GM12878 (cell line): Measurements from ENCODE around the gene DUSP15. TPM values are rescaled to one million over a fixed set of nuclear protein-coding genes. Genes with fewer than 3 reads are reported as not detected.

Source experiments
- ATAC-seq: fragments of 200-7000 bp; cut with Tn5 transposase; 3 replicates; pipeline ENCODE4 v1.9.1; 2020; ENCODE audit warnings: mild to moderate bottlenecking, moderate library complexity
- BruUV-seq: library from RNA; stranded (reverse); fragments of 400-500 nt; replicated peaks from 2 replicates; lab custom pipeline; 2021; lab: Mats Ljungman, UMichigan
- CTCF ChIA-PET: fragments of 300-600 bp; sonication (Branson Sonifier 250); formaldehyde crosslinking; extraction: SDS; loops from one replicate; lab custom pipeline; 2021; ENCODE audit warnings: inconsistent platforms; lab: Yijun Ruan, JAX
- POLR2A ChIA-PET: fragments of 350-600 bp; formaldehyde crosslinking; extraction: SDS; loops from one replicate; lab custom pipeline; 2021; ENCODE audit warnings: inconsistent platforms; lab: Charles Lee
- RAD21 ChIA-PET: fragments of 300-600 bp; sonication (Branson Sonifier 250); formaldehyde crosslinking; loops from one replicate; lab custom pipeline; 2023; ENCODE audit warnings: antibody characterized with exemption; ENCODE audit not compliant: unreplicated experiment; lab: Charles Lee
- SMC1A ChIA-PET: fragments of 300-600 bp; sonication (Branson Sonifier 250); formaldehyde crosslinking; loops from one replicate; lab custom pipeline; 2023; ENCODE audit not compliant: unreplicated experiment, uncharacterized antibody; lab: Charles Lee
- DNase-seq: peaks from one replicate; pipeline ENCODE4 v3.0.0-alpha.2; 2011; ENCODE audit warnings: low read depth, low spot score
- FAIRE-seq: peaks from 3 replicates; lab custom pipeline; 2011; peaks lifted over from hg19 to GRCh38; lab: Jason Lieb, UNC
- H2AFZ ChIP-seq: 2 replicates; pipeline ENCODE4 v1.6.0; 2011; ENCODE audit warnings: low read depth, low read length, control low read depth; ENCODE audit not compliant: control insufficient read depth
- H3K27ac ChIP-seq: 2 replicates; pipeline ENCODE4 v1.5.1; 2011; ENCODE audit warnings: control low read depth; ENCODE audit not compliant: control insufficient read depth, insufficient read depth
- H3K27me3 ChIP-seq, 2 experiments: replicated peaks in 1 of 2; 2 replicates each; pipeline versions ENCODE4 v1.6.0 to v1.6.1; 2011; ENCODE audit warnings: low read length in 1 of 2; ENCODE audit not compliant: control insufficient read depth in 2 of 2, insufficient read depth in 2 of 2
- H3K36me3 ChIP-seq, 2 experiments: 2 replicates each; pipeline ENCODE4 v1.5.1; 2011; ENCODE audit warnings: low read length in 1 of 2; ENCODE audit not compliant: control insufficient read depth in 2 of 2, insufficient read depth in 2 of 2
- H3K4me1 ChIP-seq: 2 replicates; pipeline ENCODE4 v1.6.1; 2011; ENCODE audit warnings: mild to moderate bottlenecking, low read length, moderate library complexity, mixed read lengths; ENCODE audit not compliant: control insufficient read depth, insufficient read depth
- H3K4me2 ChIP-seq: 2 replicates; pipeline ENCODE4 v1.6.0; 2011; ENCODE audit warnings: control low read depth; ENCODE audit not compliant: control insufficient read depth, insufficient read depth
- H3K4me3 ChIP-seq: fragments of 200-600 bp; sonication (generic); 2 replicates; pipeline ENCODE4 v1.5.1; 2016
- H3K79me2 ChIP-seq: 2 replicates; pipeline ENCODE4 v1.6.0; 2011; ENCODE audit warnings: low read length; ENCODE audit not compliant: control insufficient read depth, insufficient read depth
- H3K9ac ChIP-seq: 2 replicates; pipeline ENCODE4 v1.8.0; 2011; ENCODE audit warnings: low read length, control low read depth, mixed read lengths; ENCODE audit not compliant: control insufficient read depth, insufficient read depth
- H3K9me3 ChIP-seq: replicated peaks from 3 replicates; pipeline ENCODE4 v1.5.1; 2011; ENCODE audit warnings: mild to moderate bottlenecking, low read length; ENCODE audit not compliant: control insufficient read depth, insufficient read depth
- H4K20me1 ChIP-seq: 2 replicates; pipeline ENCODE4 v1.6.0; 2011; ENCODE audit not compliant: control insufficient read depth, insufficient read depth
- FOXK2 ChIP-seq: fragments of 450-650 bp; IDR thresholded peaks from 2 replicates; pipeline ENCODE4 v1.6.1; 2017; ENCODE audit warnings: mild to moderate bottlenecking, moderate library complexity
- WGBS: methylation state at CpG from one replicate; pipeline ENCODE4 v1.1.6; 2016; ENCODE audit warnings: low lambda C conversion rate; ENCODE audit not compliant: insufficient replicate concordance, insufficient coverage; ENCODE audit errors: missing lambda C conversion rate; 5-methylcytosine and 5-hydroxymethylcytosine counted together
- in situ Hi-C: fragments of 300-500 bp; cut with MboI; formaldehyde crosslinking; loops from 9 replicates; pipeline ENCODE4 v1.14.3; 2018; ENCODE audit warnings: mixed read lengths
- intact Hi-C: fragments of 100-400 bp; cut with micrococcal nuclease; formaldehyde crosslinking; loops from one replicate; pipeline ENCODE4 v1.14.2; 2022; ENCODE audit not compliant: unreplicated experiment
- polyA plus RNA-seq, 11 experiments: library from polyadenylated mRNA; depleted of rRNA in 4 of 11; unstranded in 6 of 11; stranded (reverse) in 5 of 11; fragments of >200 nt; fragmentation: Nextera tagmentation in 4 of 11; fragmentation: Illumina TruSeq in 1 of 11; extraction: Ambion mirVana in 4 of 11; extraction: Trizol in 1 of 11; gene quantifications; 1 replicate in 1 of 11; 2 replicates in 10 of 11; pipeline versions ENCODE4 v1.2.1 to v1.2.3, GENCODE V29; 2011 to 2016; ENCODE audit warnings: inconsistent platforms in 2 of 11, missing spikeins in 2 of 11, low read depth in 1 of 11
- total RNA-seq, 4 experiments: library from RNA; depleted of rRNA in 3 of 4; stranded (reverse); fragments of >200 nt in 3 of 4; fragmentation: Illumina TruSeq in 1 of 4; extraction: Trizol in 1 of 4; gene quantifications; 2 replicates each; pipeline versions ENCODE4 v1.2.1 to v1.2.3, GENCODE V29; 2013 to 2021
- TF ChIP-seq, protein P1 (sequence below): fragments of 450-650 bp; IDR thresholded peaks from 2 replicates; pipeline ENCODE4 v1.6.1; 2017; ENCODE audit warnings: mild to moderate bottlenecking

Gene DUSP15
- total and polyA plus RNA-seq, 10 of the 15 experiments (the other 5 are each of a cell fraction or from before 2014, with no cell fraction given): 0.06 to 2.5 (median 0.67) TPM; not detected in 1

DNA sequence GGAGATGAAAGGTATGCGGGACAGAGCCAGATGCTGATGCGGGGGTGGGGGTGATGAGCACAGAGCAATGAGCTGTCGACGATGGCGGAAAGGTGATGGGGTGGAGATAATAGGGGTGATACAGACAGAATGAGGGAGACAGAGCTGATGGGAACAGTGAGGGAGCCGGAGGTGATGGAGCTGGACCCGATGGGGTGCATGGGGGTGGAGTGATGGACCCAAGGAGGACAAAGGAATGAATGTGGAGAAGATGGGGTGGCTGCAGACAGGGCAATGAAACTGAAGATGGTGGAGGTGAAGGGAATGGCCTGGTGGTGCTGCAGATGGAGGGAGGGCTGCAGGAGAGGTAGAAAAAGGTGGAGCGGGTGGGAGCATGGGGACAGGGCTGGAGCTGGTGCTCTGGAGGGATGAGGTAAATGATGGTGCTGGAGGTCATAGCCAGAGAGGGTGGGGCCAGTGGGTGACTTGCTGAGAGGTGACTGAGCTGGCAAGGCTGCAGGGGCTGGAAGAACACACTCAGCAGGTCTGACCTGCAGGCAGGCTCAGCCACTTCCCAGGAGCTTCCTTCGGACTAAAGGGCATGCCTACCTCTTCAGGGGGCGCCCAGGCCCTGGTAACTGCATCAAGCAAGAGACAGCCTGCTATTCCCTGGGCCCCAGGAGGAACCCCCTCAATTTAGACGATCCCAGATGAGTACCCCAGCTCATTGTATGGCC is 18.9 kb downstream of the DUSP15 start:
- no peaks in the 10 kb centered on the region for H3K79me2 ChIP-seq
- in situ Hi-C loops: loop anchor here (10.0 kb wide), 1 partner anchor 243 kb away; no protein-coding TSS in a partner anchor
- BruUV-seq: no TSS peak
- H3K4me2 ChIP-seq: no peak overlapping the region
- no peaks in the 10 kb centered on the region; the same call in 1 of the 2 replicates for H4K20me1 ChIP-seq
- H2AFZ ChIP-seq: no peak overlapping the region
- ChIA-PET RAD21 (interaction anchor here (0.7 to 7.6 kb wide), 8 partner anchors 21 to 783 kb away, joined by 3 to 248 read pairs (median 3); partner anchors contain the start of gene PDRG1), CTCF (interaction anchor here (0.7 to 13.1 kb wide), 20 partner anchors 12 to 292 kb away, joined by 3 to 307 read pairs (median 5); partner anchors contain the start of gene PDRG1), POLR2A (interaction anchor here (0.7 to 1.3 kb wide), 5 partner anchors 56 to 183 kb away, joined by 3 to 8 read pairs (median 3); partner anchors contain the start of gene PDRG1), SMC1A (interaction anchor here (0.6 to 7.9 kb wide), 7 partner anchors 11 to 240 kb away, joined by 3 to 181 read pairs (median 8); partner anchors contain the start of gene PDRG1)
- no peaks in the 10 kb centered on the region; the same call in 1 of the 2 replicates for H3K4me1 ChIP-seq
- no peak overlapping the region for H3K9ac ChIP-seq
- no peaks in the 10 kb centered on the region; a peak in 2 of 4 replicates for H3K27me3 ChIP-seq
- no peak overlapping the region for H3K27ac ChIP-seq
- 25% methylated on average over 11 of the region's 11 CpGs for WGBS
- DNase-seq (no peak), ATAC-seq (no peak), FAIRE-seq (no peak)
- TF ChIP-seq, protein P1, sequence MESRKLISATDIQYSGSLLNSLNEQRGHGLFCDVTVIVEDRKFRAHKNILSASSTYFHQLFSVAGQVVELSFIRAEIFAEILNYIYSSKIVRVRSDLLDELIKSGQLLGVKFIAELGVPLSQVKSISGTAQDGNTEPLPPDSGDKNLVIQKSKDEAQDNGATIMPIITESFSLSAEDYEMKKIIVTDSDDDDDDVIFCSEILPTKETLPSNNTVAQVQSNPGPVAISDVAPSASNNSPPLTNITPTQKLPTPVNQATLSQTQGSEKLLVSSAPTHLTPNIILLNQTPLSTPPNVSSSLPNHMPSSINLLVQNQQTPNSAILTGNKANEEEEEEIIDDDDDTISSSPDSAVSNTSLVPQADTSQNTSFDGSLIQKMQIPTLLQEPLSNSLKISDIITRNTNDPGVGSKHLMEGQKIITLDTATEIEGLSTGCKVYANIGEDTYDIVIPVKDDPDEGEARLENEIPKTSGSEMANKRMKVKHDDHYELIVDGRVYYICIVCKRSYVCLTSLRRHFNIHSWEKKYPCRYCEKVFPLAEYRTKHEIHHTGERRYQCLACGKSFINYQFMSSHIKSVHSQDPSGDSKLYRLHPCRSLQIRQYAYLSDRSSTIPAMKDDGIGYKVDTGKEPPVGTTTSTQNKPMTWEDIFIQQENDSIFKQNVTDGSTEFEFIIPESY: no peak
- peak; percentile 27; the same call in 1 of the 2 replicates for TF ChIP-seq FOXK2
- intact Hi-C loops: no loop called here
- H3K4me3 ChIP-seq: no peak overlapping the region
- no peaks in the 10 kb centered on the region for H3K36me3 ChIP-seq
- no peaks in the 10 kb centered on the region for H3K9me3 ChIP-seq
